Nephron progenitor cell (in vitro differentiated cells): ENCODE results near the gene STRA8.

Experiments used
- DNase-seq: peaks from one replicate; pipeline ENCODE4 v3.0.0; 2021
- H3K27ac Mint-ChIP-seq: 2 replicates; pipeline ENCODE4 v1.8.0; 2021; ENCODE audit warnings: mild to moderate bottlenecking, moderate library complexity, mixed read lengths
- H3K27me3 Mint-ChIP-seq: 2 replicates; pipeline ENCODE4 v1.8.0; 2021; ENCODE audit warnings: mild to moderate bottlenecking, low read depth, mixed read lengths; ENCODE audit not compliant: poor library complexity
- H3K36me3 Mint-ChIP-seq: 2 replicates; pipeline ENCODE4 v1.8.0; 2021; ENCODE audit warnings: low read depth, mixed read lengths
- H3K4me1 Mint-ChIP-seq: 2 replicates; pipeline ENCODE4 v1.8.0; 2021; ENCODE audit warnings: mixed read lengths
- H3K4me3 Mint-ChIP-seq: 2 replicates; pipeline ENCODE4 v1.8.0; 2021; ENCODE audit warnings: mild to moderate bottlenecking, moderate library complexity, mixed read lengths
- H3K9me3 Mint-ChIP-seq: 2 replicates; pipeline ENCODE4 v1.8.0; 2021; ENCODE audit warnings: mild to moderate bottlenecking, moderate library complexity, mixed read lengths
- TF ChIP-seq, protein P1 (sequence below): fragments of 200-600 bp; sonication (generic); IDR thresholded peaks from 2 replicates; pipeline ENCODE4 v1.5.0; 2021; ENCODE audit warnings: antibody characterized with exemption

Gene STRA8

DNA sequence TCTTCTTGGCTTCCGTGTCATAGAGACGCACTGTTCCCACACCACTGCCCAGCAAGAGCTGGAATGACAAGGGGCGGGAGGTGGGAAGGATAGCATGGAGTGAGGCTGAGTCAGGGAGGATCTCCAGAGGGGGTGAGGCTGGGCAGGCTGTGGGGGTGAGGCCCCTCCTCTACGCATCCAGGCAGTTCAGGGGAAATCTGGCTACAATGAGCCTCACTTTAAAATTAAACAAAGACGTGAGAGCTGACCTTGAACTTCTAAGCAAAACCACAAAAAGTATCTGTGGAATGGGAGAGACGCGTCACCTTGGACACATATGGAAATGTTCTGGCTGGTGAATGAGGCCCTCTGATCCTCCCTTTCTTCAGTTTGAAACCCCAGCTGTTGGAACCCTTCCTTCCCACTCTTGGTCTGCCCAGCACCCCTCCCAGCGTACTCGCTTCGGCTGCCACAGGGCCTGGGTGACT is 40.0 kb upstream of the STRA8 start:
- Mint-ChIP-seq H3K4me3 (no peak overlapping the region), H3K9me3 (no peaks in the 10 kb centered on the region), H3K27ac (peak overlapping the region; percentile 30), H3K36me3 (peaks cover 51% of the 10 kb centered on the region), H3K27me3 (no peaks in the 10 kb centered on the region), H3K4me1 (peaks cover 5% of the 10 kb centered on the region)
- TF ChIP-seq, protein P1, sequence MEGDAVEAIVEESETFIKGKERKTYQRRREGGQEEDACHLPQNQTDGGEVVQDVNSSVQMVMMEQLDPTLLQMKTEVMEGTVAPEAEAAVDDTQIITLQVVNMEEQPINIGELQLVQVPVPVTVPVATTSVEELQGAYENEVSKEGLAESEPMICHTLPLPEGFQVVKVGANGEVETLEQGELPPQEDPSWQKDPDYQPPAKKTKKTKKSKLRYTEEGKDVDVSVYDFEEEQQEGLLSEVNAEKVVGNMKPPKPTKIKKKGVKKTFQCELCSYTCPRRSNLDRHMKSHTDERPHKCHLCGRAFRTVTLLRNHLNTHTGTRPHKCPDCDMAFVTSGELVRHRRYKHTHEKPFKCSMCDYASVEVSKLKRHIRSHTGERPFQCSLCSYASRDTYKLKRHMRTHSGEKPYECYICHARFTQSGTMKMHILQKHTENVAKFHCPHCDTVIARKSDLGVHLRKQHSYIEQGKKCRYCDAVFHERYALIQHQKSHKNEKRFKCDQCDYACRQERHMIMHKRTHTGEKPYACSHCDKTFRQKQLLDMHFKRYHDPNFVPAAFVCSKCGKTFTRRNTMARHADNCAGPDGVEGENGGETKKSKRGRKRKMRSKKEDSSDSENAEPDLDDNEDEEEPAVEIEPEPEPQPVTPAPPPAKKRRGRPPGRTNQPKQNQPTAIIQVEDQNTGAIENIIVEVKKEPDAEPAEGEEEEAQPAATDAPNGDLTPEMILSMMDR = no peak
- no peak for DNase-seq

DNA sequence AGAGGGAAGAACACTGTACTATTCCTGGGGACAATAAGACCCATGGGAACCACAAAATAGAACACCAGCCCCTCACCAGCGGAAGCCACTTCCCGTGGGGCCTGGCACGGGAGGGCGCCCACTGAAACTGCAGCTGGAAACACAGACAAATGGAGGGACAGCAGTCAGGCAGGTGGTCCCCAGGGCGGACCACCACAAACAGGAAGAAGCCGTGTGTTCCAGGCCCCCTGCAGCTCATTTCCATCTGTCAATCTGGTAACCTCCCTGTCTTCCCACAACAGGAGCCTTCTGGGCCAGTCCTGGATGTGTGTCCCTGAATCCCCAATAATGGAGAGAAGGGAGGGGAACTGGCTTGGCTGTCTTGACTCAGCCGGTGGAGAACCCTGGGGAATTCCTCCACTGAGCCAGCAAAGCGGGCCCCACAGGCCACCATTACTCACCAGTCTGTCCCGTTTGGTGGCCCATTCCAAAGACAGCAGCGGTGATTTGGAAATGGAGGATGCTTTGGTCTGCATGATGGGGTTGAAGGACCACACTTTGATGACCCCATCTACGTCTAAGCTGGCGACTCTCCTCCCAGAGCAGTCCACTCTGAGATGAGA is 39.0 kb upstream of the STRA8 start:
- no peak overlapping the region for H3K27ac Mint-ChIP-seq
- H3K4me1 Mint-ChIP-seq = peaks cover 11% of the 10 kb centered on the region
- DNase-seq = no peak
- no peaks in the 10 kb centered on the region for H3K9me3 Mint-ChIP-seq
- TF ChIP-seq, protein P1 = no peak
- no peak overlapping the region for H3K4me3 Mint-ChIP-seq
- no peaks in the 10 kb centered on the region for H3K27me3 Mint-ChIP-seq
- H3K36me3 Mint-ChIP-seq = peaks cover 59% of the 10 kb centered on the region

DNA sequence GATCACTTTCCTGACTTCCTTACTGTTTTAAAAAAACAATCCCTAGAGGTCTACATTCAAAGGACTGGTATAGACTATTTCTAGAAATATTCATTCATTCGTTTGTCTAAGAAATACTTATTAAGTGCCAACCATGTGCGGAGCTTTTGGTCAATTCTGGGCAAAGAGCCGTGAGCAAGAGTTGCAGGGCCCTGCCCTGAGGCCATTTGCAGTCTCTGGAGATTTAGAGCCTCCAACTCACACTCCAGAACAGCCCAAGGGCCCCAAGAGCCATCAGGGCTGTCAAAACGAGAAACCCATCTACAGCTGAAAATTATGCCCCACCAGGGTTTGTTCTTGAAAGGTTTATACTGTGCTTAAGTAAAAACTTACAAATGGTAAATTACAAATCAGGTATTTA is 38.5 kb upstream of the STRA8 start:
- Mint-ChIP-seq H3K4me3 (no peak overlapping the region), H3K9me3 (no peaks in the 10 kb centered on the region), H3K36me3 (peaks cover 60% of the 10 kb centered on the region), H3K27me3 (no peaks in the 10 kb centered on the region), H3K27ac (no peak overlapping the region), H3K4me1 (peaks cover 14% of the 10 kb centered on the region)
- no peak for DNase-seq
- TF ChIP-seq, protein P1 = no peak

DNA sequence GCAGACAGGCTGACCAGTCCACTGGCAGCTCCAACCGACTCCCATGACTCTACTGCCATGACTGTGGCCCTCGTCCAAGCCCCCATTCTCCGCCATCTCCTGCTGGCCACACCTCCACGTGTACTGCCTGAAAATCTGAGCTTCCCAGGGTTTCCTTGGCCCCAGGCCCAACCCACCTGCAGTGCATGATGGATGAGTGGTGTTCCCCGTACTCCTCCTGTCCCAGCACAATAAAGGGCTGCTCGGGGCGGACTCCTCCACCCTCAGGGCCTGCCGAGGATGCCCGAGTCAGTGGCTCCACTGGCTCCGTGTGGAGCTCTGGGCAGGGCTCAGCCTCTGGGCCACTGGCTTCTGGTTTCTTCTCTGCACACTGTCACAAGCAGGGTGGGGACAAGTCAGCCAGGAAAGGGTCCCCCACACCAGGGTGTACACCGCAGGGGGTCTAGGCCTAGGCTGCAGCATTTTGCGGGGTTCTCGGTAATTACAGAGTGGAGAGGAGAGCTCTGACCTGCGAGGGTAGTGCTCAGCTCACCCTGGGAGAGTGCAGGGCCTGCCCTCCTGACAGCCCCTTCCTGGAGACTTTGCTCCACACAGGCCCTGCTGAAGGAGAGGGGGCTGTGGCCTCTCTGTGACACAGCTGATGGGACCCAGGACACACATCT is 37.5 kb upstream of the STRA8 start:
- H3K36me3 Mint-ChIP-seq = peaks cover 53% of the 10 kb centered on the region
- H3K27ac Mint-ChIP-seq = no peak overlapping the region
- peaks cover 22% of the 10 kb centered on the region for H3K4me1 Mint-ChIP-seq
- TF ChIP-seq, protein P1 = no peak
- DNase-seq = no peak
- H3K4me3 Mint-ChIP-seq = no peak overlapping the region
- no peaks in the 10 kb centered on the region for H3K27me3 Mint-ChIP-seq
- no peaks in the 10 kb centered on the region for H3K9me3 Mint-ChIP-seq

DNA sequence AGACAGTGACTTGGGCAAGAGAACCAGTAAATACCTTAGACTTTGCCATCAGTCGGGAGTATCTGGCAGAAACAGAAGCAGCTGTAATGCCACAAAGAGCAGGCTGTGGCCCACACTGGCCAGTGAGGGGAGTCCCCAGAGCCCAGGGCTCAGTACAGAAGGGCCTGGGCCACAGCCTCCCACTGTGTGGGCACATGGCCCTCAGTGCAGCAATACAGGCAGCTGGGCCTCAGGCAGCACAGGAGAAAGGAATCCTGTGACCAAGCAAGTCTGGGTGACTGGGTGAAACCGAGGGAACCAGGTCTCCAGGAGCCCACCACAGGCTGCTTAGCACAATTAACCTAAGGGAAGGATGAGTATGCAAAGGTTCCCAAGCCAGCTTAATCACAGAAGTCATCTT is 36.3 kb upstream of the STRA8 start:
- H3K27ac Mint-ChIP-seq = no peak overlapping the region
- no peaks in the 10 kb centered on the region for H3K9me3 Mint-ChIP-seq
- H3K4me3 Mint-ChIP-seq = no peak overlapping the region
- no peaks in the 10 kb centered on the region for H3K27me3 Mint-ChIP-seq
- TF ChIP-seq, protein P1 = no peak
- DNase-seq = no peak
- peaks cover 50% of the 10 kb centered on the region for H3K36me3 Mint-ChIP-seq
- peaks cover 24% of the 10 kb centered on the region for H3K4me1 Mint-ChIP-seq
